Measurements from ENCODE around the gene TRPM3. TPM values are rescaled to one million over a fixed set of nuclear protein-coding genes. Genes with fewer than 3 reads are reported as not detected.

Gene TRPM3
- polyA plus RNA-seq, 12 donors, result 0.16 to 2.0 (median 0.36) TPM; not detected in 2

- DNase-seq, result no peak
Measured at GRCh38 chr9:70529833-70530232, 591.6 kb downstream of the TRPM3 start.

- no peak for DNase-seq
Measured at GRCh38 chr9:70529377-70529776, 592.0 kb downstream of the TRPM3 start.

- no peak for DNase-seq
Measured at GRCh38 chr9:70526902-70527301, 594.5 kb downstream of the TRPM3 start.

GRCh38 chr9:70525519-70525918 is 595.9 kb downstream of the TRPM3 start:
- DNase-seq, result no peak

GRCh38 chr9:70519912-70520724 is 601.3 kb downstream of the TRPM3 start:
- DNase-seq, result no peak

- no peak for DNase-seq
Measured at GRCh38 chr9:70517926-70518610, 603.4 kb downstream of the TRPM3 start.

GRCh38 chr9:70514273-70514672 is 607.1 kb downstream of the TRPM3 start:
- DNase-seq, result no peak

- no peak for DNase-seq
Measured at GRCh38 chr9:70511858-70512257, 609.6 kb downstream of the TRPM3 start.

GRCh38 chr9:70510157-70510770 is 611.2 kb downstream of the TRPM3 start:
- DNase-seq, result no peak

- DNase-seq, result no peak
Measured at GRCh38 chr9:70506159-70506558, 615.3 kb downstream of the TRPM3 start.

GRCh38 chr9:70504834-70505233 is 616.6 kb downstream of the TRPM3 start:
- DNase-seq, result no peak

- DNase-seq, result no peak
Measured at GRCh38 chr9:70502690-70503089, 618.7 kb downstream of the TRPM3 start.

GRCh38 chr9:70500793-70501192 is 620.6 kb downstream of the TRPM3 start:
- no peak for DNase-seq

GRCh38 chr9:70499621-70500020 is 621.8 kb downstream of the TRPM3 start:
- DNase-seq, result no peak

- no peak for DNase-seq
Measured at GRCh38 chr9:70498866-70499265, 622.6 kb downstream of the TRPM3 start.

GRCh38 chr9:70496244-70496643 is 625.2 kb downstream of the TRPM3 start:
- no peak for DNase-seq

GRCh38 chr9:70495514-70495913 is 625.9 kb downstream of the TRPM3 start:
- DNase-seq, result no peak

- DNase-seq, result no peak
Measured at GRCh38 chr9:70494221-70494620, 627.2 kb downstream of the TRPM3 start.

- no peak for DNase-seq
Measured at GRCh38 chr9:70493029-70493428, 628.4 kb downstream of the TRPM3 start.

- no peak for DNase-seq
Measured at GRCh38 chr9:70492319-70492777, 629.1 kb downstream of the TRPM3 start.

- no peak for DNase-seq
Measured at GRCh38 chr9:70491426-70492318, 629.7 kb downstream of the TRPM3 start.

GRCh38 chr9:70490478-70490877 is 630.9 kb downstream of the TRPM3 start:
- no peak for DNase-seq

All from muscle of arm (tissue), 12 donors.